ENCODE measurements around the gene CAV1. TPM values are rescaled to one million over a fixed set of nuclear protein-coding genes. Genes with fewer than 3 reads are reported as not detected.

Gene CAV1
- total RNA-seq, 1 experiment from 2014 or later = 4.9 TPM

DNA sequence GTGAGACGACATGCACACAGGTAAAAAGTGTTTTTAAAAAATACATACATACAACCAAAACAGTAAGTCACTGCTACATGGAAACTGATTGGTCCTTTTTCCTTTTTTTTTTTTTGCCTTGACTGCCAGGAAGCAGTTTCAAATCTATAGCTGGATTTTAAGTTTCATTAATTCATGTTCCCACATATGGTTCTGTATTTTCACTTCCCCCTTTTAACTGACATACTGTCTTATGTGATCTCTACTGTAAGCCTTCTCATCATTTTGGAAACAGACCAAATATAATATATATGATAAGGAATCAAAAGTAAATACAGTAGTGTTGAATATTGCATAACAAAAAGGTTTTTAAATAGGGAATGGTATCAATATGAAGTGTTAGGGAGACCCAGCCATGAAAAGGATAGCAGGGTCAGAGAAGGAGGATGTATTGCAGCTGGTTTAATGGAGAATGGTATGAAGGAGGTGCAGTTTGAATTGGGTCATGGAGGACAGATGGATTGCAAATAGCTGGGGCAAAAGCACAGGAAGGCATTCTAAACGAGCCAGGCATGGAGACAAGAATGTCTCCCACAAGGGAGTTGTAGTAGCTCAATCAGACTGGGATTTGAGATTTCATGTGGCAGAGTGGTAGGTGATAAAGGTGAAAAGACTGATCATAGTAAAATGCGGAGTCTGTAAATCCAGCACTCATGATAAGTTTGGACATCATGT lies 5.4 kb downstream of the CAV1 start:
- ChIA-PET POLR2A (no interaction called here), CTCF (interaction anchor here (0.6 kb wide), 1 partner anchor 42 kb away, joined by 3 read pairs; no protein-coding TSS in a partner anchor)
- no peak overlapping the region for H3K27ac Mint-ChIP-seq (ENCODE audit: unreplicated experiment)
- intact Hi-C loops (cut with micrococcal nuclease; ENCODE audit: unreplicated experiment) = no loop called here
- H3K27me3 ChIP-seq (replicated peaks; ENCODE audit: control insufficient read depth, insufficient read depth, low read length) = no peaks in the 10 kb centered on the region
- H3K36me3 ChIP-seq (ENCODE audit: control insufficient read depth, insufficient read depth, low read length) = no peaks in the 10 kb centered on the region
- no peaks in the 10 kb centered on the region for H3K27me3 Mint-ChIP-seq (ENCODE audit: insufficient read depth, unreplicated experiment)
- no peaks in the 10 kb centered on the region for H3K4me1 Mint-ChIP-seq (ENCODE audit: low read depth, unreplicated experiment)
- TF ChIP-seq, protein P1, sequence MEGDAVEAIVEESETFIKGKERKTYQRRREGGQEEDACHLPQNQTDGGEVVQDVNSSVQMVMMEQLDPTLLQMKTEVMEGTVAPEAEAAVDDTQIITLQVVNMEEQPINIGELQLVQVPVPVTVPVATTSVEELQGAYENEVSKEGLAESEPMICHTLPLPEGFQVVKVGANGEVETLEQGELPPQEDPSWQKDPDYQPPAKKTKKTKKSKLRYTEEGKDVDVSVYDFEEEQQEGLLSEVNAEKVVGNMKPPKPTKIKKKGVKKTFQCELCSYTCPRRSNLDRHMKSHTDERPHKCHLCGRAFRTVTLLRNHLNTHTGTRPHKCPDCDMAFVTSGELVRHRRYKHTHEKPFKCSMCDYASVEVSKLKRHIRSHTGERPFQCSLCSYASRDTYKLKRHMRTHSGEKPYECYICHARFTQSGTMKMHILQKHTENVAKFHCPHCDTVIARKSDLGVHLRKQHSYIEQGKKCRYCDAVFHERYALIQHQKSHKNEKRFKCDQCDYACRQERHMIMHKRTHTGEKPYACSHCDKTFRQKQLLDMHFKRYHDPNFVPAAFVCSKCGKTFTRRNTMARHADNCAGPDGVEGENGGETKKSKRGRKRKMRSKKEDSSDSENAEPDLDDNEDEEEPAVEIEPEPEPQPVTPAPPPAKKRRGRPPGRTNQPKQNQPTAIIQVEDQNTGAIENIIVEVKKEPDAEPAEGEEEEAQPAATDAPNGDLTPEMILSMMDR (IDR thresholded peaks at IDR 0.05; ENCODE audit: insufficient read depth in 1 of 2, low read depth in 1 of 2, low read length in 1 of 2, severe bottlenecking in 1 of 2, unreplicated experiment in 1 of 2) = no peak
- no peak overlapping the region for H3K4me3 ChIP-seq (ENCODE audit: low read depth, low read length)
- H3K4me3 Mint-ChIP-seq (ENCODE audit: unreplicated experiment) = no peak overlapping the region
- H3K9me3 Mint-ChIP-seq (ENCODE audit: unreplicated experiment) = no peaks in the 10 kb centered on the region
- no TSS peak for BruUV-seq (replicated peaks)
- H3K9me3 ChIP-seq = no peaks in the 10 kb centered on the region
- peaks cover 6% of the 10 kb centered on the region; the same call in 1 of the 2 replicates for H3K4me1 ChIP-seq
- H3K36me3 Mint-ChIP-seq (ENCODE audit: insufficient read depth, unreplicated experiment) = no peaks in the 10 kb centered on the region
- DNase-seq = no peak

- CTCF ChIA-PET = no interaction called here
- H3K4me3 ChIP-seq (ENCODE audit: low read depth, low read length) = no peak overlapping the region
- H3K27me3 ChIP-seq (replicated peaks; ENCODE audit: control insufficient read depth, insufficient read depth, low read length) = no peaks in the 10 kb centered on the region
- no peaks in the 10 kb centered on the region for H3K36me3 ChIP-seq (ENCODE audit: control insufficient read depth, insufficient read depth, low read length)
- POLR2A ChIA-PET = interaction anchor here (0.5 kb wide), 1 partner anchor 111 kb away, joined by 3 read pairs; no protein-coding TSS in a partner anchor
- TF ChIP-seq, protein P1 (IDR thresholded peaks at IDR 0.05; ENCODE audit: insufficient read depth in 1 of 2, low read depth in 1 of 2, low read length in 1 of 2, severe bottlenecking in 1 of 2, unreplicated experiment in 1 of 2) = no peak
- BruUV-seq (replicated peaks) = no TSS peak
- no peaks in the 10 kb centered on the region for H3K9me3 ChIP-seq
- H3K4me1 ChIP-seq = peaks cover 9% of the 10 kb centered on the region
- no peaks in the 10 kb centered on the region for H3K9me3 Mint-ChIP-seq (ENCODE audit: unreplicated experiment)
- no peak for DNase-seq
- H3K27ac Mint-ChIP-seq (ENCODE audit: unreplicated experiment) = no peak overlapping the region
- H3K36me3 Mint-ChIP-seq (ENCODE audit: insufficient read depth, unreplicated experiment) = no peaks in the 10 kb centered on the region
- H3K4me1 Mint-ChIP-seq (ENCODE audit: low read depth, unreplicated experiment) = peaks cover 6% of the 10 kb centered on the region
- no peak overlapping the region for H3K4me3 Mint-ChIP-seq (ENCODE audit: unreplicated experiment)
- no peaks in the 10 kb centered on the region for H3K27me3 Mint-ChIP-seq (ENCODE audit: insufficient read depth, unreplicated experiment)
- intact Hi-C loops (cut with micrococcal nuclease; ENCODE audit: unreplicated experiment) = no loop called here
Observed at GRCh38 chr7:116532102-116532688, 7.4 kb downstream of the CAV1 start.

GRCh38 chr7:116534790-116535189 lies 10.0 kb downstream of the CAV1 start:
- H3K36me3 Mint-ChIP-seq (ENCODE audit: insufficient read depth, unreplicated experiment) = no peaks in the 10 kb centered on the region
- DNase-seq = no peak

More at GRCh38 chr7:116534790-116535189, 10.0 kb downstream of the CAV1 start:
- no peak overlapping the region for H3K4me3 ChIP-seq (ENCODE audit: low read depth, low read length)
- Mint-ChIP-seq H3K27me3 (ENCODE audit: insufficient read depth, unreplicated experiment) (no peaks in the 10 kb centered on the region), H3K4me1 (ENCODE audit: low read depth, unreplicated experiment) (peaks cover 6% of the 10 kb centered on the region), H3K27ac (ENCODE audit: unreplicated experiment) (no peak overlapping the region), H3K4me3 (ENCODE audit: unreplicated experiment) (no peak overlapping the region), H3K9me3 (ENCODE audit: unreplicated experiment) (peaks cover 10% of the 10 kb centered on the region)
- intact Hi-C loops (cut with micrococcal nuclease; ENCODE audit: unreplicated experiment) = no loop called here
- TF ChIP-seq, protein P1 (IDR thresholded peaks at IDR 0.05; ENCODE audit: insufficient read depth in 1 of 2, low read depth in 1 of 2, low read length in 1 of 2, severe bottlenecking in 1 of 2, unreplicated experiment in 1 of 2) = no peak
- H3K4me1 ChIP-seq = peaks cover 9% of the 10 kb centered on the region
- H3K9me3 ChIP-seq = no peaks in the 10 kb centered on the region
- no peaks in the 10 kb centered on the region for H3K27me3 ChIP-seq (replicated peaks; ENCODE audit: control insufficient read depth, insufficient read depth, low read length)
- BruUV-seq (replicated peaks) = no TSS peak
- no peaks in the 10 kb centered on the region for H3K36me3 ChIP-seq (ENCODE audit: control insufficient read depth, insufficient read depth, low read length)
- CTCF ChIA-PET = no interaction called here
- POLR2A ChIA-PET = no interaction called here
